ENCODE data around the gene SBF2.
A peak's percentile ranks its signal among the peaks of the same experiment; 100 is the strongest.

Gene SBF2

DNA sequence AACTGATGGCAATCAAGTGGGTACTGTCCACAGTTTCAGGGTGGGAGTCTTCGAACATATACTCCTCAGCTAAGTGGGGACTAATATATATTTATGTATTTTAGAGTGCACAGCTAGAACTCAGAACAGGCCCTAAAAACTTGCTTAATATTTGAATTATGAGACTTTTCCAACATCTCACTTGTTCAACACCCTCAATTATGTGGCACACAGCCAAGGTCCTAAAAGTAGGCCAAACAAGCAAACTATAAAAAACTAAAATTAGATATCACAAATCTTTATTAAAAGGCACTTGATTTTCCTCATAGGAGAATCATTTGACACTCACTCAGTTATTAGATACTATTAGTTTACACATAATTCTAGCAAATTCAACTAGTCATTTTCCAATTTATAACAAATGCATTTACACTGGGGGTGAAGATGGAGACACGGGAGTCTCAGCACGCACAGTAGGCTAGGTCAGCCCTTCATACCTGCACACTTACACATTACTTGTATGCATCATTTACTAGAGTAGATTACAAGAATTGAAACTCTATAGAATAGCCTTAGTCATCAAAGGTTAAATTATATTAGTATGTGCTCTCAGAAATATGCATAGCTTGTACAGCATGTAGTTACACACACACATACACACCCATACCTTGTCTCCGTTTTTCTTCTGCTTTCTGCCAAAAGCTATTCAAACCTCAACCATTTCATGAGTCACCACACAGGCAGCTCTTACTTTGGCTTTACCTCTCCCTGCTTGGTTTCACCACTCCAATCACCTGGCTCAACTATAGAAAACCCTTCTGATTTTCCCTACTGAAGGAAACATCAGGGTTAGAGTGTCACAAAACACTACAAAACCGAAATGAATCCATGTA is 171.5 kb downstream of the SBF2 start:
- DNase-seq (ENCODE audit: low read depth) = peak; percentile 73
- TF ChIP-seq, protein P1, sequence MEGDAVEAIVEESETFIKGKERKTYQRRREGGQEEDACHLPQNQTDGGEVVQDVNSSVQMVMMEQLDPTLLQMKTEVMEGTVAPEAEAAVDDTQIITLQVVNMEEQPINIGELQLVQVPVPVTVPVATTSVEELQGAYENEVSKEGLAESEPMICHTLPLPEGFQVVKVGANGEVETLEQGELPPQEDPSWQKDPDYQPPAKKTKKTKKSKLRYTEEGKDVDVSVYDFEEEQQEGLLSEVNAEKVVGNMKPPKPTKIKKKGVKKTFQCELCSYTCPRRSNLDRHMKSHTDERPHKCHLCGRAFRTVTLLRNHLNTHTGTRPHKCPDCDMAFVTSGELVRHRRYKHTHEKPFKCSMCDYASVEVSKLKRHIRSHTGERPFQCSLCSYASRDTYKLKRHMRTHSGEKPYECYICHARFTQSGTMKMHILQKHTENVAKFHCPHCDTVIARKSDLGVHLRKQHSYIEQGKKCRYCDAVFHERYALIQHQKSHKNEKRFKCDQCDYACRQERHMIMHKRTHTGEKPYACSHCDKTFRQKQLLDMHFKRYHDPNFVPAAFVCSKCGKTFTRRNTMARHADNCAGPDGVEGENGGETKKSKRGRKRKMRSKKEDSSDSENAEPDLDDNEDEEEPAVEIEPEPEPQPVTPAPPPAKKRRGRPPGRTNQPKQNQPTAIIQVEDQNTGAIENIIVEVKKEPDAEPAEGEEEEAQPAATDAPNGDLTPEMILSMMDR (conservative IDR thresholded peaks at IDR 0.05; ENCODE audit: low read depth, low read length) = no peak
- no peak overlapping the region for H3K4me3 ChIP-seq (ENCODE audit: low read length)

- TF ChIP-seq, protein P1 (conservative IDR thresholded peaks at IDR 0.05; ENCODE audit: low read depth, low read length) = no peak
- DNase-seq (ENCODE audit: low read depth) = no peak
- no peak overlapping the region for H3K4me3 ChIP-seq (ENCODE audit: low read length)
Measured at GRCh38 chr11:10118865-10119264, 175.2 kb downstream of the SBF2 start.

- TF ChIP-seq, protein P1 (conservative IDR thresholded peaks at IDR 0.05; ENCODE audit: low read depth, low read length) = no peak
- H3K4me3 ChIP-seq (ENCODE audit: low read length) = no peak overlapping the region
- no peak for DNase-seq (ENCODE audit: low read depth)
Measured at GRCh38 chr11:10117709-10118351, 176.2 kb downstream of the SBF2 start.

DNA sequence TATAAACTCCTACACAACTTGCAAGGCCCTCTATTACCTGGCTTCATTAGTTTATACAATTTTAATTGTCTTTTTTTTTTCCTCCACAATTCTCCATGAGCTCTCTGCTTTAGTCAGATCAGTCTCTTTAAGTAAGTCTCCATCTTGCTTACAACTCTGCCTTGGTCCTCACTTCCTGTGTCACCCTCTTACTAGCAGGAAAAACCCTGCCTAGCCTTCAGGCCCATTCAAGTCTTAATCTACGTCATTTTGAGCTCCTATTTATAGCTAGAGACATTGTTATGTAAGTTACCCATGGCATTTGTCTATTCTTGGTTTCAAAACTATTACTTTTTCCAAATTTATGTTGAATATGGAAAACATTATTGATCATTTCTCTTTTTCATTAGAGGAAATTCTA is 177.4 kb downstream of the SBF2 start:
- H3K4me3 ChIP-seq (ENCODE audit: low read length) = no peak overlapping the region
- TF ChIP-seq, protein P1 (conservative IDR thresholded peaks at IDR 0.05; ENCODE audit: low read depth, low read length) = no peak
- DNase-seq (ENCODE audit: low read depth) = no peak

GRCh38 chr11:10114593-10115404 is 179.2 kb downstream of the SBF2 start:
- H3K4me3 ChIP-seq (ENCODE audit: low read length) = no peak overlapping the region
- DNase-seq (ENCODE audit: low read depth) = no peak
- TF ChIP-seq, protein P1 (conservative IDR thresholded peaks at IDR 0.05; ENCODE audit: low read depth, low read length) = no peak

DNA sequence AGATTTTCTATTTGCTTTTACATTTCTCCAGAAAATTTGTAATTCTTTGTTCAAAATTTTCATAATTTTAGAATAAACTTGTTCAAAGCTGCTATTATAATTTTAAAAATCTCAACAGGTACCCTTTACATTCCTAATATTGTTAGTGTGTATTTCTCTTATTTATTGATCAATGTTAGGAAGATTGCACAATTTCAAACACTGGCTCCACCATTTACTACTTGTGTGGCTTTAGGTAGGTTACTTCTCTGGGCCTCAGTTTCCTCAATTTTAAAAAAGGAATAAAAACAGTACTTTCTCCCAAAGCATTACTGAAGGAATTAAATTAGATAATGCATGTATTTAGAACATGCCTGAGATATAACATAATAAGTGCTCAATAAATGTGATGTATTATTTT is 180.2 kb downstream of the SBF2 start:
- TF ChIP-seq, protein P1 (conservative IDR thresholded peaks at IDR 0.05; ENCODE audit: low read depth, low read length) = no peak
- no peak overlapping the region for H3K4me3 ChIP-seq (ENCODE audit: low read length)
- no peak for DNase-seq (ENCODE audit: low read depth)
